GM18526 (cell line): ENCODE measurements around the gene VCL.

Experiments used
- POLR2A ChIP-seq: IDR thresholded peaks from 3 replicates; pipeline ENCODE4 v1.6.1; 2011; ENCODE audit not compliant: insufficient read length; ENCODE audit errors: extremely low read depth

The VCL gene

DNA sequence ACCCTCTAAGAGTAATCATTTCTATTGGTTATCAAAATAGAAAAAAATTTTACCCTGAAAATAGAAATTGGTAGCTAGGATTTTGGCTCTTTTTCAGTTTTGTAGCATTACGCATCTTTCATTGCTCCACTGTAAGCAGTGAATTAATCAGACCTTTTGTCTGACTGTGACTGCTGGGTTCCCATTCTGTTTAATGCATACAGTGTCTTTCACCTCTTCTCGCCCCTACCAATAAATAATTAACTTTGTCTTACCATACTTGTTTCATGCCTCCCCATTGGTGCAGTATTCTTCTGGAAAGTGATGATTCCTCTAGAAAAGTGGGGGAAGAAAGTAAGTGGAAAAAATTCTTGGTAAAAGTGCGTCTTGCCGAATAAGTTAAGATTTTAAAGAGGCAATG is 79.5 kb downstream of the VCL start:
- no peak for TF ChIP-seq POLR2A

GRCh38 chr10:74078037-74078436 is 80.1 kb downstream of the VCL start:
- no peak for TF ChIP-seq POLR2A

GRCh38 chr10:74079028-74079935 is 81.4 kb downstream of the VCL start:
- TF ChIP-seq POLR2A = no peak

DNA sequence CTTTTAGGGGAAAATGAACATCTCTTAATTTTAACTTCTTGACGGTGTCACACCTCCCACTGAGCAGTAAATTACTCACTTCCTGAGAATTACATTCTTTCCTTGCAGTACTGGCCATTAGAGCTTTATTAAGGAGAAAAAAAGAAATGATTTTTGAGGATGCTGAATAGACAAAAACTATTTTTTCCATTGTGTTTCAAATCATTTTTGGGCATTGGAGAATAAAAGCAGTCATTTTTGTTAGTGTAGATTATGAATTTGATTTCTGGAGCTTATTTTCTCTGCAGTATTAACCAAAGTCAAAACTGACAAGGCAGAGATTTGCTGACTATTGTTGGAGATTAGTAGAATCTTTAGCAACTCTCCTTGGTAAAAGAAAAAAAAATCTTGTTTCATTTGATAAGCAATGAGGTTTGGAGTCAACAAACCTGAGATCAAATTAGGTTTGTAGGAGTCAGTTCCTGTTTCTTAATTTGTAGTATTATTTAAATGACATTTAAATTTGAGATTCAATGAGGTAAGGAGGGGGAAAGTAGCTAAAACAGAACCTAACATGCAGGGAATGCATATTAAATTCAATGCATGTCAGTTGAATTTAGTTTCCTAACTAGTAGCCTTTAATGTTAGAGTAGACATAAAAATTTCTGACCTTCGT is 82.1 kb downstream of the VCL start:
- TF ChIP-seq POLR2A = no peak

GRCh38 chr10:74081192-74081803 is 83.4 kb downstream of the VCL start:
- no peak for TF ChIP-seq POLR2A

DNA sequence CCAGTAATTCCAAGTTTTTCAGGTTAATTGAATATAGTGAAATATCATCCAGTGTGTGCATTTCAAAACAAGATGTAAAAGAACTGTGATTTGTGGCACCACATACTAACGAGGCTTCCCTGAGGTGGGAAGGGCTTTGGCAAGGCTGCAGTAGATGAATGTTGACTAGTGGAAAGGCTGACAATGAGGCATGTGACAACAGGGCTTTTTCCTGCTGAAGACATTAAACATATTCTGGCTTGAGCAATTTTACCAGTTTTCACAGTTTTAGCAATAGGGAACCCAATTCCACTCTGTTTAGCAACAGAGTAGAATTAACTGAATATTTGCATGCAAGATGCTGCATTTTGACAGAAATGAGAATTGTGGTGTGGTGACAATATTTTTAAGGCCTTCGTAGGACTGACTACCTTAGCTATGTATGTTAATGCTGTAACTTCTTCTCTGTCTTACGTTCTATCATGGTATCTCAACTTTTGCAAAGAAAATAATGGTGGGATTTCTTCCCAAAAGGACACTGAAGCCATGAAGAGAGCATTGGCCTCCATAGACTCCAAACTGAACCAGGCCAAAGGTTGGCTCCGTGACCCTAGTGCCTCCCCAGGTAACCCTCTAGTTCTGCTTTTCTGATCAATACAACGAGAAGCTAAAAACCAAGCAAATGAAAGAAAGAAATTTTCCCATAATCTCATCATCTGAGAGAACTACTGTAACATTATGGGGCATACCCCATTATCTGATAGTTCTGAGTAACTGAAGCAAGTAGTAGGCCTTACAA is 84.2 kb downstream of the VCL start:
- no peak for TF ChIP-seq POLR2A

DNA sequence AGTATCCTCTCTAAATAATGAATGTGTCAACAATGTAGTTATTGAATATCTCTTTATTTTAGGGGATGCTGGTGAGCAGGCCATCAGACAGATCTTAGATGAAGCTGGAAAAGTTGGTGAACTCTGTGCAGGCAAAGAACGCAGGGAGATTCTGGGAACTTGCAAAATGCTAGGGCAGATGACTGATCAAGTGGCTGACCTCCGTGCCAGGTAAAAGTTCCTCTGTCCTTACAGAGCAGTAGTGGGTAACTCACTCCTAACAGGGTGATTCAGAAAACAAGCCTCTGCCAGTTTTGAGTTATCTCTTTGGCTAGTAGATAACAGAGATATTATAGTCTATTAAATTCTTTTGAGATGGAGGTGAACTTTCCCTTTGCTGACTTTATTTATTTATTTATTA is 85.4 kb downstream of the VCL start:
- TF ChIP-seq POLR2A = no peak

DNA sequence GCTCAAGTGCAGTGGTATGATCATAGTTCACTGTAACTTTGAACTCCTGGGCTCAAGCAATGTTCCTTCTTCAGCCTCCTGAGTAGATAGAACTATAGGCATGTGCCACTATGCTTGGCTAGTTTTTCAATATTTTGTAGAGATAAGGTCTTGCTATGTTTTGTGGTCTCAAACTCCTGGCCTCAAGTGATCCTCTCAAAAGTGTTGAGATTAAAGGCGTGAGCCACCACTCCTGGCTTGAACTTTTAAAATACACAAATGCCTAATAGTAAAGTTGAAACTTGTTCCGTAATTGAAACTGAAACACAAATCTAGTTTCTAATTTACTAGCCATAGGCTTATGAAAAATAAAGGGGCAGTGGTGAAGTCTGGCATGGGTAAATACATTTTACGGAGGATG is 87.0 kb downstream of the VCL start:
- no peak for TF ChIP-seq POLR2A

GRCh38 chr10:74086317-74086716 is 88.4 kb downstream of the VCL start:
- TF ChIP-seq POLR2A = no peak

- no peak for TF ChIP-seq POLR2A
These were observed 90.8 kb downstream of the VCL start for GRCh38 chr10:74088722-74089121.

DNA sequence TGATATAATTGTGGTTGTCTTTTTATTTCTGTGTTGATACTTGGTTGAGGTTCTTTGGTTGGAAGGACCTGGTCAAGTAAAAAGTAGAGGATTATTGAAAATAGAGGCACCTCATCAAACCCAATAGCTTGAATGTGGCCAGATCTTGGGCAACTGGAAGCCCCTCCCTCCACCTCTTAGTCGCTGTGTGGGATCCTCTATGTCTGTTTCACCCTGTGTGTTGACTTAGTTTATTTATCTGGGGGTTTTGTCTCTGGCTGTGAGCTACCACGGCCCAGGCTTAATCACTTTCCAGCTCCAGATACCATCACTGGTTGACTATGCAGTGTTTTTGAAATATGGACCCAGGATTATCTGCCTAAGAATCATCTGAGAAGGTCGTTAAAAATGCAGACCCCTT is 94.5 kb downstream of the VCL start:
- TF ChIP-seq POLR2A = no peak

DNA sequence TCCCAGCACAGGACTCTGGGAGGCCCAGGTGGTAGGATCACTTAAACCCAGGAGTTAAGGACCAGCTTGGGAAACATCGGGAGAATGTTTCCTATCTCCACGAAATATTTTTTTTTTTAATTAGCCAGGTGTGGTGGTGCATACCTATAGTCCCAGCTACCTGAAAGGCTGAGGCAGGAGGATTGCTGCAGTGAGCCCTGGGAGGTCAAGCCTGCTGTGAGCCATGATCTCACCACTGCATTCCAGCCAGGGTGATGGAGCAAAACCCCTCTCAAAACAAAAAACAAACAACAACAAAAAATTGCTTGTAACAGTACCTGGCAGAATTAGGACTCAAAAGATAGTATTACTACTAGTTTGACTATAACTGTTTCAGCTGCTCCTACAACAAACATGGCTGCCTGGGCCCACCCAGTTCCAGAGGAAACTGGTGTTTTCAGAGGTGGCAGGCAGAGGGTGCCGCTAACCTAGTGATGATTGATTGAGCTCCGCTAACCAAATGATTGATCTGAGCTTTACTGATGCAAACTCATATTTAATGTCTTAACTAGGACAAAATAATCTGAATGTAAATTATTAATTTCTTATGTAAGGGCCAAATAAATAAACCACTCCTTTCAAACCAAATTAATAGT is 95.7 kb downstream of the VCL start:
- no peak for TF ChIP-seq POLR2A

DNA sequence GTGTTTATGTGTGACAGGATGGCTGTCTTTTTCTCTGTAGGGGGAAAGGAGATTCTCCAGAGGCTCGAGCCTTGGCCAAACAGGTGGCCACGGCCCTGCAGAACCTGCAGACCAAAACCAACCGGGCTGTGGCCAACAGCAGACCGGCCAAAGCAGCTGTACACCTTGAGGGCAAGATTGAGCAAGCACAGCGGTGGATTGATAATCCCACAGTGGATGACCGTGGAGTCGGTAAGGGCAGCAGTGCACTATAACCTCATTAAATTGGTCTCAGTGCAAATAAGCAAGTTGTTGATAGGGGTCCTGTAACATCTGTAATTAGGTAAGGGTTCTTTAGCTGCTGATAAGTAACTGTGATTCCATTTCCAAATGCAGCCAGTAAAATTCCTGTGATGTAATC is 96.3 kb downstream of the VCL start:
- TF ChIP-seq POLR2A = no peak

GRCh38 chr10:74096777-74097176 is 98.9 kb downstream of the VCL start:
- no peak for TF ChIP-seq POLR2A

- TF ChIP-seq POLR2A = no peak
These were observed 99.9 kb downstream of the VCL start for GRCh38 chr10:74097776-74098175.
